ENCODE measurements around the gene FAM174B. TPM values are rescaled to one million over a fixed set of nuclear protein-coding genes. Genes with fewer than 3 reads are reported as not detected.

The FAM174B gene
- total and polyA plus RNA-seq, 2 donors: 8.7 to 8.8 TPM

DNA sequence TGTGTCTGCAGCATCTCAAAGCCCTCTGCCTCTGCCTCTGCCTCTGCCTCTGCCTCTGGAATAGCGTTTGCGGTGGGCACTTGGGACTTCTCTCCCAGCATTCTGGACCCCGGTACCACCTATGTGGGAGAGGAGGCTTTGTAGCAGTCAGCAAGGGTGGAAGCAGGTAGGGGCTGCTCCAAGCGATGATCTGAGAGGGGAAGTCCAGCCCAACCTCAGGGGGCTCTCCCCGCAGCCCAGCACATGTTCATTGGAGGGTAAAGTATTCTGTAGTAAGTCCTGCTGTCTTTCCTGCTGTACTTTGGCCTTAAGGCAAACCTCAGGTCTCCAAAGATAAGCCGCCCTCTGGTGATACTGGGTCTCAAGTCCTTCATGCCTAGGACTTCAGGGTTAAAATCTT is 68.6 kb downstream of the FAM174B start:
- no peaks in the 10 kb centered on the region for H3K9me3 ChIP-seq (ENCODE audit: control insufficient read depth in 2 of 2, insufficient read depth in 1 of 2, low read length in 1 of 2)
- H3K4me3 ChIP-seq (ENCODE audit: low read length in 2 of 2): no peak overlapping the region
- no peak for DNase-seq (ENCODE audit: low read depth in 6 of 9, low spot score in 9 of 9)
- no peaks in the 10 kb centered on the region for H3K4me1 ChIP-seq (ENCODE audit: control insufficient read depth in 2 of 2, insufficient read depth in 2 of 2, low read length in 2 of 2)
- H3K36me3 ChIP-seq (ENCODE audit: control insufficient read depth in 2 of 2, insufficient read depth in 2 of 2, low read length in 1 of 2): no peaks in the 10 kb centered on the region
- H3K27ac ChIP-seq (ENCODE audit: low read depth in 1 of 2, low read length in 1 of 2): no peak overlapping the region
- WGBS: 93% methylated on average over 6 of the region's 6 CpGs
- H3K27me3 ChIP-seq (ENCODE audit: control insufficient read depth in 2 of 2, insufficient read depth in 1 of 2, low read length in 1 of 2): no peaks in the 10 kb centered on the region

DNA sequence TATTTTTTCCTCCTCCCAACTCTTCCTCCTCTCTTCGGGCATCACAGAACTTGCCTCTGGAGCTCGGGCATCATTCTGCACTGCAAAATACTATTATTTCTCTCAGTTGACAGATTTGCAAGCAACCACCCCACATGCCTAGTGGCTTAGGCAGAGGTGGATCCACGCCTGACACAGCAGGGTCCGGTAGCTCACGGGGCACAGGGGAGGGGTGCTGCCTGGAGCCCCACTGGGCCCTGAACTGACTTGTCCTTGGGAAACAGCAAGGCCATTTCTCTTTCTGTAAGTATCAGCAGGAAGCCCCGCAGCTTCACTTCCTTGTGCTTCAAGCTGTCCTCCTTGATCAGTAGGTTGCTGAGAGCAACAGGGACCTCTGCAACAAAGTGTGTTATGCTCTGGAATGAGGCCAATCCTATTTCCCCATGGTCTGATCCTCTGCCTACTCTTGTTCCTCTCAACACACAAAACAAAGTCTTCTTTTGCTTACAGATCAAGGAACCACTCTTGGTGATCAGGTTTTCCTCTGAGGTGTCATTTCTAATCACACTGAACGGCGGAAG is 69.1 kb downstream of the FAM174B start:
- H3K27me3 ChIP-seq (ENCODE audit: control insufficient read depth in 2 of 2, insufficient read depth in 1 of 2, low read length in 1 of 2): no peaks in the 10 kb centered on the region
- WGBS: 91% methylated on average over 8 of the region's 8 CpGs
- no peaks in the 10 kb centered on the region for H3K9me3 ChIP-seq (ENCODE audit: control insufficient read depth in 2 of 2, insufficient read depth in 1 of 2, low read length in 1 of 2)
- H3K4me3 ChIP-seq (ENCODE audit: low read length in 2 of 2): no peak overlapping the region
- no peak overlapping the region for H3K27ac ChIP-seq (ENCODE audit: low read depth in 1 of 2, low read length in 1 of 2)
- no peaks in the 10 kb centered on the region for H3K4me1 ChIP-seq (ENCODE audit: control insufficient read depth in 2 of 2, insufficient read depth in 2 of 2, low read length in 2 of 2)
- H3K36me3 ChIP-seq (ENCODE audit: control insufficient read depth in 2 of 2, insufficient read depth in 2 of 2, low read length in 1 of 2): no peaks in the 10 kb centered on the region
- DNase-seq (ENCODE audit: low read depth in 6 of 9, low spot score in 9 of 9): no peak

DNA sequence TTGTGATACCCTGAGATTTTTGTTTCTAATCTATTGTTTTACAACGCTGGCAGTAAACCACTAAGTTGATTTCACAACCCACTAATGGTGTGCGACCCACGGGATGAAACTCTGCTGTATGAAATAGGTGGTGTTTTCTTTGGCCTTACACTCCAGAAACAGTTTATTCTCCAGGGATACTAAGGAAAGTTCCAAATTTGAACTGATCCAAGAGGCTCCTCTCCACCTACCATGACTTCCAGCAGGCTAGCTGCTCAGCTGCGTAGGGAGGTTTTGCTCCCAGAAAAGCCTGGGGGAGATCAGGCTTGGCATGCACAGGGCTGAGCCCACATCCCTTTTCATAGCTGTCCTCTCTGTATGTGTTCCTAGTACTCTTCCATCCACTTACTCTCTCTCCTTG is 71.5 kb downstream of the FAM174B start:
- H3K4me3 ChIP-seq (ENCODE audit: low read length in 2 of 2): no peak overlapping the region
- no peaks in the 10 kb centered on the region for H3K27me3 ChIP-seq (ENCODE audit: control insufficient read depth in 2 of 2, insufficient read depth in 1 of 2, low read length in 1 of 2)
- DNase-seq (ENCODE audit: low read depth in 6 of 9, low spot score in 9 of 9): no peak
- H3K9me3 ChIP-seq (ENCODE audit: control insufficient read depth in 2 of 2, insufficient read depth in 1 of 2, low read length in 1 of 2): no peaks in the 10 kb centered on the region
- H3K36me3 ChIP-seq (ENCODE audit: control insufficient read depth in 2 of 2, insufficient read depth in 2 of 2, low read length in 1 of 2): no peaks in the 10 kb centered on the region
- H3K4me1 ChIP-seq (ENCODE audit: control insufficient read depth in 2 of 2, insufficient read depth in 2 of 2, low read length in 2 of 2): no peaks in the 10 kb centered on the region
- 92% methylated on average over 4 of the region's 4 CpGs for WGBS
- no peak overlapping the region for H3K27ac ChIP-seq (ENCODE audit: low read depth in 1 of 2, low read length in 1 of 2)

DNA sequence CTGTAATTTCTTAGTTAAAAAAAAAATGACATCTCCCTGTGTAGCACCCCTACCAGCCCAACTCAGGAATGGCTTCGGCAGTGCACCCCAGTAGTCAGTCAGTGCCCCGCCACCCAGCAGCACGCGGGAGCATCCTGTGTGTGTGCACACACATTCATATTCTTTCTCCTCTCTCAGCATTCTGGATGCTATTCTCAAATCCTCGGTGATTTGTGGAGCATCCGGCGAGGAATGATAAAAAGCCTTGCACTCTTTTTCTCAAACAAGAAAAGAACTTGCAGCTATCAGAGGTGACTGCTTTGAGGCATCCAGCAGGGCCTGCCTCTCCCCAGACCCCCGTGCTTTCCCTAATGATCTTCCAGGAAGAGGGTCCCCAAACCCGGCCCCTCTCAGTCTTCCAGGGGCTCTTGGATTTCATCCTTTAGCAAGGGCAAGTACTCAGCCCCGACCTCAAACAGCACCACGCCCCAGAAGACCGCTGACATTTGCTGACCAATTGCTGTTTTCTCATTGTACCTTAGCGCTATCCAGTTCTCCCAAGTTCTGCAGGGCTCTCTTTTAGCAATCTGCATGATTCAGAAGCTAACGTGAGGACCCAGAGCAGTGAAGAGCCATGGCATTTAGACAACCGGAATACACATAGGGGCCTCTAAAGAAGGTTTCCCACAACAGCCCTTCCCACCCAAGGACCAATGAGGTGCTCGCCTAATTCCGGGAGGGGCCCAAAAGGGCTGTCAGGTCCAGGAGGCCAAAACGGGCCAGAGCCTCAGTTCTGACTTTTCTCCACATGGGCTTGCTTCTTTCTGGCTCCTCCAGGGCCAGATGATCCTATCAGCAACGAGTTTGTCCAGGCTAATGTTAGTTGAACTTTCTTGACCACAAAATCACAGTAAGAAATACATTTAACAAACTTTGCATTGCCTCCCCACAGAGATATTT is 72.2 kb downstream of the FAM174B start:
- no peak overlapping the region for H3K27ac ChIP-seq (ENCODE audit: low read depth in 1 of 2, low read length in 1 of 2)
- WGBS: 89% methylated on average over 19 of the region's 19 CpGs
- no peak for DNase-seq (ENCODE audit: low read depth in 6 of 9, low spot score in 9 of 9)
- no peaks in the 10 kb centered on the region for H3K27me3 ChIP-seq (ENCODE audit: control insufficient read depth in 2 of 2, insufficient read depth in 1 of 2, low read length in 1 of 2)
- no peaks in the 10 kb centered on the region for H3K9me3 ChIP-seq (ENCODE audit: control insufficient read depth in 2 of 2, insufficient read depth in 1 of 2, low read length in 1 of 2)
- no peaks in the 10 kb centered on the region for H3K4me1 ChIP-seq (ENCODE audit: control insufficient read depth in 2 of 2, insufficient read depth in 2 of 2, low read length in 2 of 2)
- no peak overlapping the region for H3K4me3 ChIP-seq (ENCODE audit: low read length in 2 of 2)
- no peaks in the 10 kb centered on the region for H3K36me3 ChIP-seq (ENCODE audit: control insufficient read depth in 2 of 2, insufficient read depth in 2 of 2, low read length in 1 of 2)

DNA sequence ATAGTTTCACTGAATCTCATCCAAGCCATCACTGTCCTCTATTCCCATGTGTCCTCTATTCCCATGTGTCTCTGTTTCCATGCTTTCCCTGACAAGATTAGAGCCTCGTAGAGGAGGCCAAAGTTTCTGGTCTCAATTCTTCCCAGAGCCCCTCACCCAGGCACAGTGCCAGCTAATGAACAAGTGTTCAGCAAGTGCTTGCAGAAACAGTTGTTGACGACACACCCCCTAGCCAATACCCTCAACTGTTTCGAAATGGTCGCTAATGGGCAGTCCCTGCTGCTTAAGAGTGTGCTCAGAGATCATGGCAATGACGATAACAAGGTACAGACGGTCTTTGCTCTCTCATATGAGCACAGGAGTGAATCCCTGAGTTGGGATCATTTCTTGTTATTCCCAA is 73.4 kb downstream of the FAM174B start:
- Histone ChIP-seq H3K27me3 (ENCODE audit: control insufficient read depth in 2 of 2, insufficient read depth in 1 of 2, low read length in 1 of 2) (no peaks in the 10 kb centered on the region), H3K9me3 (ENCODE audit: control insufficient read depth in 2 of 2, insufficient read depth in 1 of 2, low read length in 1 of 2) (no peaks in the 10 kb centered on the region), H3K4me3 (ENCODE audit: low read length in 2 of 2) (no peak overlapping the region), H3K27ac (ENCODE audit: low read depth in 1 of 2, low read length in 1 of 2) (no peak overlapping the region), H3K4me1 (ENCODE audit: control insufficient read depth in 2 of 2, insufficient read depth in 2 of 2, low read length in 2 of 2) (no peaks in the 10 kb centered on the region), H3K36me3 (ENCODE audit: control insufficient read depth in 2 of 2, insufficient read depth in 2 of 2, low read length in 1 of 2) (no peaks in the 10 kb centered on the region)
- 92% methylated on average over 6 of the region's 6 CpGs for WGBS
- DNase-seq (ENCODE audit: low read depth in 6 of 9, low spot score in 9 of 9): no peak

DNA sequence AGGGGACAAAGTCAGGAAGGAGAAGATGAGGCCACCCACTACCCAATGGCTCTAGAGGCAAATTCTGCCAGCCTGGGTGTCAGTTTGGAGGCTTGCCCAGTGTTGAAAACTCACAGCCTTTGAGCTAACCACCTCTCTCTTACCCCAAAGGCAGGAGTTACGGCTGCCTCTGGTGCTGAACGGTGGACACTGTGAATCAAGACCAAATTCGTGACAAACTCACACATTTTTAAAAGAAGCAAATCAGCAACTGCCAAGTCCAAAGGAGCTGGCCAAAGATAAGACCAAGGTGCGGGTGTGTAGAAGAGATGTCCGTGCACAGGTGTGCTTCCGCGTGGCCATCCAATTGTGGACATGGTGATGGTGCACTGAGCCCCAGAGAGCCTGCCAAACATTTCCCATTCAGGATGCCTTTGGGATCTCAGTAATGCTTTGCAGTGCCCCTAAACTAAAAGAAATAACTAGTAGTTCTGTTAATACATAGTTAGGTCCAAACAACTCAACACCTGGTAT is 74.6 kb downstream of the FAM174B start:
- Histone ChIP-seq H3K4me3 (ENCODE audit: low read length in 2 of 2) (no peak overlapping the region), H3K9me3 (ENCODE audit: control insufficient read depth in 2 of 2, insufficient read depth in 1 of 2, low read length in 1 of 2) (no peaks in the 10 kb centered on the region), H3K27ac (ENCODE audit: low read depth in 1 of 2, low read length in 1 of 2) (no peak overlapping the region), H3K27me3 (ENCODE audit: control insufficient read depth in 2 of 2, insufficient read depth in 1 of 2, low read length in 1 of 2) (no peaks in the 10 kb centered on the region), H3K4me1 (ENCODE audit: control insufficient read depth in 2 of 2, insufficient read depth in 2 of 2, low read length in 2 of 2) (no peaks in the 10 kb centered on the region), H3K36me3 (ENCODE audit: control insufficient read depth in 2 of 2, insufficient read depth in 2 of 2, low read length in 1 of 2) (no peaks in the 10 kb centered on the region)
- no peak for DNase-seq (ENCODE audit: low read depth in 6 of 9, low spot score in 9 of 9)
- WGBS: 96% methylated on average over 7 of the region's 7 CpGs

DNA sequence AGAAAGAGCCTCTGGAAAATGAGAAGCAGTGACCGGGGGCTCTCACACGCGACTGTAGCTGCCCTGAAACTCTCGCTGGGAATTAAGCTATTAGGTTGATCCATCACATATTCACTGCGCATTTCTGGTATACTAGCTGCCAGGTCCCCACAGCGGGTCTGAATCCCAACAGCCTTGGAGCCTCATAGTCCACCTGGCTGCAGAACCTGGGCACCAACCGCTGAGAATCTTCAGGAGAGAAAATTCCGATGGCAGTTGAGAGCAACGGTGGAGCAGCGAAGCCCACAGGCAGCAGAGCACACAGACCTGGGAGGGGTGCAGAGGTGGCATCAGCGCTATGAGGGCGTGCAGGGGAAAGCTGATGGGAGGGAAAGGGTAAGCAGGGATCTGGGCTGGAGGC is 75.1 kb downstream of the FAM174B start:
- H3K4me1 ChIP-seq (ENCODE audit: control insufficient read depth in 2 of 2, insufficient read depth in 2 of 2, low read length in 2 of 2): no peaks in the 10 kb centered on the region
- H3K9me3 ChIP-seq (ENCODE audit: control insufficient read depth in 2 of 2, insufficient read depth in 1 of 2, low read length in 1 of 2): no peaks in the 10 kb centered on the region
- H3K27me3 ChIP-seq (ENCODE audit: control insufficient read depth in 2 of 2, insufficient read depth in 1 of 2, low read length in 1 of 2): no peaks in the 10 kb centered on the region
- no peak overlapping the region for H3K4me3 ChIP-seq (ENCODE audit: low read length in 2 of 2)
- DNase-seq (ENCODE audit: low read depth in 6 of 9, low spot score in 9 of 9): no peak
- no peaks in the 10 kb centered on the region for H3K36me3 ChIP-seq (ENCODE audit: control insufficient read depth in 2 of 2, insufficient read depth in 2 of 2, low read length in 1 of 2)
- 97% methylated on average over 12 of the region's 12 CpGs for WGBS
- no peak overlapping the region for H3K27ac ChIP-seq (ENCODE audit: low read depth in 1 of 2, low read length in 1 of 2)

DNA sequence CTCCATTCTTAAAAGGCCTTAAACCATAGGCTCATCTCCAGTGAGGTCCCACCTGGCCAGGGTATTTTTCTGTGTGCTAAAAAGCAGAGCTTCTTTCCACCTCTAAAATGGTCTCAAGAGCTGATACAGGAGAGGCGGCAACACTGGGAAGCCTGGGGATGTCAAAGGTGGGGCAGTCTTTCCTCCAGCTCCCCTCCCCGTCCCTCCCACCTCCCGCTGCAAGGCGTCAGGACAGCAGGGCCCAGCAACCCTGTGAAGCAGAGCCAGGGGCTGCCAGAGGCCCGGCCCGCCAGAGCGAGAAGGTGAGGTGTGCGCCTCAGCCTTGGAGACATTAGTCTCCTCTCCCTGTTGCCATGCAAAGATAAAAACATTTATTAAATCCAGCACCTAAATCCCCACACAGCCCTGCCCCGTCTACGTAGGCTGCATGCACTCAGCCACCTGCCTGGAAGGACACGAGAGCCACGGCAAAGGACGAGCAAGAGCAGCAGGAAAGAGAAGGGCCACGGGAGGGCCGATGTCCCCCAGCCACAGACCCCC is 75.6 kb downstream of the FAM174B start:
- 95% methylated on average over 15 of the region's 15 CpGs for WGBS

DNA sequence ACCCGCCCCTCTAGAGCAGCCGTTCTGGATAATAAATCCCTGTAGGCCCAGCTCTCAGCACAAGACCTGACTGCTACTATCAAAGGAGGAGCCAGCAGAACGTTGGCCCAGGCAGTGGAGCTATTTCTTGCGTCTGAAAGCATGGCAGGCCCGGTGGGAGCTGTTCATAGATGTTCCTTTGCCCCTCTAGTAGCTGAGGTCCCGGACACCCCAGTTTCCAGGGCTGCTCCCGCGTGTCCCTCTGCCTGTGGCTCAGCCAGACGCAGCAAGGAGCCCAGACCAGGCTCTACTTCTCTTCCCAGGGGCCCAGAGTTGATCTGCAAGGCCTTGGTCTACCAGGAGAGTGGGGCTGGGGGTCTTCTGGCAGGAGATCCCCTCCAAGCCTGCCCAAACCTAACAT is 76.1 kb downstream of the FAM174B start:
- no peak overlapping the region for H3K27ac ChIP-seq (ENCODE audit: low read depth in 1 of 2, low read length in 1 of 2)
- H3K4me3 ChIP-seq (ENCODE audit: low read length in 2 of 2): no peak overlapping the region
- H3K4me1 ChIP-seq (ENCODE audit: control insufficient read depth in 2 of 2, insufficient read depth in 2 of 2, low read length in 2 of 2): no peaks in the 10 kb centered on the region
- WGBS: 92% methylated on average over 9 of the region's 9 CpGs
- no peaks in the 10 kb centered on the region for H3K36me3 ChIP-seq (ENCODE audit: control insufficient read depth in 2 of 2, insufficient read depth in 2 of 2, low read length in 1 of 2)
- H3K9me3 ChIP-seq (ENCODE audit: control insufficient read depth in 2 of 2, insufficient read depth in 1 of 2, low read length in 1 of 2): no peaks in the 10 kb centered on the region
- DNase-seq (ENCODE audit: low read depth in 6 of 9, low spot score in 9 of 9): no peak
- H3K27me3 ChIP-seq (ENCODE audit: control insufficient read depth in 2 of 2, insufficient read depth in 1 of 2, low read length in 1 of 2): no peaks in the 10 kb centered on the region

More for the DNA sequence above, 75.6 kb downstream of the FAM174B start:
- Histone ChIP-seq H3K27ac (ENCODE audit: low read depth in 1 of 2, low read length in 1 of 2) (no peak overlapping the region), H3K36me3 (ENCODE audit: control insufficient read depth in 2 of 2, insufficient read depth in 2 of 2, low read length in 1 of 2) (no peaks in the 10 kb centered on the region), H3K27me3 (ENCODE audit: control insufficient read depth in 2 of 2, insufficient read depth in 1 of 2, low read length in 1 of 2) (no peaks in the 10 kb centered on the region), H3K9me3 (ENCODE audit: control insufficient read depth in 2 of 2, insufficient read depth in 1 of 2, low read length in 1 of 2) (no peaks in the 10 kb centered on the region), H3K4me3 (ENCODE audit: low read length in 2 of 2) (no peak overlapping the region), H3K4me1 (ENCODE audit: control insufficient read depth in 2 of 2, insufficient read depth in 2 of 2, low read length in 2 of 2) (no peaks in the 10 kb centered on the region)
- DNase-seq (ENCODE audit: low read depth in 6 of 9, low spot score in 9 of 9): no peak

All from thymus (tissue), 11 donors.